ENCODE results near the gene ZNF320. TPM values are rescaled to one million over a fixed set of nuclear protein-coding genes. Genes with fewer than 3 reads are reported as not detected.
A peak's percentile ranks its signal among the peaks of the same experiment; 100 is the strongest.

ZNF320 gene
- total and polyA plus RNA-seq, 10 of the 15 experiments (the other 5 are each of a cell fraction or from before 2014, with no cell fraction given), result 0.48 to 9.3 (median 1.3) TPM

GRCh38 chr19:52922841-52923777 is 25.7 kb upstream of the ZNF320 start, which contains the start of gene ZNF888 (continued):
- TF ChIP-seq MYB (IDR thresholded peaks at IDR 0.05; ENCODE audit: borderline replicate concordance, low read depth, low read length) (no peak), USF2 (IDR thresholded peaks at IDR 0.05; ENCODE audit: borderline replicate concordance, low read depth, low read length) (no peak), ZNF622 (IDR thresholded peaks at IDR 0.05) (no peak), ATF3 (IDR thresholded peaks at IDR 0.05; ENCODE audit: borderline replicate concordance, extremely low read depth, low read depth, low read length) (no peak), ETV6 (conservative IDR thresholded peaks at IDR 0.05 in 1 of 2, IDR thresholded peaks at IDR 0.05 in 1 of 2; ENCODE audit: borderline replicate concordance in 1 of 2, low read depth in 1 of 2) (peak in 1 of 2 experiments; percentile 24; a peak in 1 of 4 replicates), MYC (IDR thresholded peaks at IDR 0.05; ENCODE audit: insufficient read depth, insufficient read length, insufficient replicate concordance, low read length, severe bottlenecking) (no peak), MXI1 (IDR thresholded peaks at IDR 0.05; ENCODE audit: low read depth, low read length) (peak; percentile 73), ZNF207 (IDR thresholded peaks at IDR 0.05; ENCODE audit: borderline replicate concordance) (peak; percentile 79), EGR1 (IDR thresholded peaks at IDR 0.05; ENCODE audit: borderline replicate concordance in 1 of 2, low read depth in 2 of 2, low read length in 2 of 2) (peak in 1 of 2 experiments; percentile 89; a peak in 2 of 3 replicates), NKRF (conservative IDR thresholded peaks at IDR 0.05) (peak; percentile 99)

All from GM12878 (cell line).